NOMO-1 treated with dmso at 0.1 percent for 144 hours (cell line): Measurements from ENCODE around the gene SNRNP70.
A peak's percentile ranks its signal among the peaks of the same experiment; 100 is the strongest.
"Not testable (repeated sequence)": the region's sequence is repeated elsewhere in the genome, so short reads cannot be mapped to it uniquely, and the experiment has no call there.

Experiments
- DNase-seq: peaks from one replicate; lab custom pipeline; 2025; ENCODE audit not compliant: unreplicated experiment; lab: John Stamatoyannopoulos, UW

SNRNP70 gene

GRCh38 chr19:49118565-49119410 is 33.5 kb downstream of the SNRNP70 start, which contains the start of gene C19orf73:
C19orf73 (minus strand) TSS chr19:49119143; CDS start chr19:49119022, 121 bp downstream.
- peak; percentile 95 for DNase-seq

- DNase-seq: no peak
Observed at GRCh38 chr19:49119411-49120324, 34.4 kb downstream of the SNRNP70 start, which contains the start of gene PPFIA3. PPFIA3 (plus strand) TSS chr19:49119544; CDS start chr19:49127874, 8,330 bp downstream.

GRCh38 chr19:49120325-49120683 is 35.1 kb downstream of the SNRNP70 start:
- DNase-seq: no peak

- DNase-seq: no peak
Observed at GRCh38 chr19:49120868-49121267, 35.6 kb downstream of the SNRNP70 start.

GRCh38 chr19:49121841-49122240 is 36.6 kb downstream of the SNRNP70 start:
- not testable (repeated sequence) for DNase-seq

- not testable (repeated sequence) for DNase-seq
Observed at GRCh38 chr19:49123285-49123684, 38.0 kb downstream of the SNRNP70 start.

- DNase-seq: no peak
Observed at GRCh38 chr19:49125025-49125731, 39.9 kb downstream of the SNRNP70 start.

GRCh38 chr19:49126575-49126974 is 41.3 kb downstream of the SNRNP70 start:
- DNase-seq: no peak

GRCh38 chr19:49127225-49127624 is 42.0 kb downstream of the SNRNP70 start:
- not testable (repeated sequence) for DNase-seq

- peak; percentile 88 for DNase-seq
Observed at GRCh38 chr19:49127674-49128544, 42.7 kb downstream of the SNRNP70 start.

GRCh38 chr19:49128545-49129237 is 43.4 kb downstream of the SNRNP70 start:
- DNase-seq: no peak

GRCh38 chr19:49129238-49129583 is 44.0 kb downstream of the SNRNP70 start:
- DNase-seq: no peak

- DNase-seq: no peak
Observed at GRCh38 chr19:49130325-49130724, 45.1 kb downstream of the SNRNP70 start.

GRCh38 chr19:49132974-49133609 is 47.8 kb downstream of the SNRNP70 start:
- DNase-seq: no peak

GRCh38 chr19:49133621-49134454 is 48.6 kb downstream of the SNRNP70 start:
- DNase-seq: no peak

- DNase-seq: no peak
Observed at GRCh38 chr19:49135686-49136085, 50.4 kb downstream of the SNRNP70 start.

- no peak for DNase-seq
Observed at GRCh38 chr19:49136771-49137171, 51.5 kb downstream of the SNRNP70 start.

- DNase-seq: no peak
Observed at GRCh38 chr19:49140951-49141350, 55.7 kb downstream of the SNRNP70 start.
